GM18502 (cell line): ENCODE data around the gene SEC24A.
"Not testable (repeated sequence)": the region's sequence is repeated elsewhere in the genome, so short reads cannot be mapped to it uniquely, and the experiment has no call there.

Experiments used
- ATAC-seq: cut with Tn5 transposase; IDR thresholded peaks from one replicate; pipeline ENCODE4 v1.9.1; 2021; ENCODE audit warnings: mild to moderate bottlenecking; ENCODE audit not compliant: unreplicated experiment, poor library complexity

The SEC24A gene

GRCh38 chr5:134648425-134649162, at the start of gene SEC24A:
SEC24A (plus strand) TSS chr5:134648785; CDS start chr5:134649077, 292 bp downstream.
- ATAC-seq = peak; percentile 83

GRCh38 chr5:134599820-134600219, 48.8 kb upstream of the SEC24A start:
- ATAC-seq = not testable (repeated sequence)

GRCh38 chr5:134600600-134600999, 48.0 kb upstream of the SEC24A start:
- ATAC-seq = no peak

- ATAC-seq = peak; percentile 47
These were observed 45.5 kb upstream of the SEC24A start for GRCh38 chr5:134603059-134603458.

GRCh38 chr5:134604908-134605307, 43.7 kb upstream of the SEC24A start:
- ATAC-seq = no peak

- ATAC-seq = no peak
These were observed 41.9 kb upstream of the SEC24A start for GRCh38 chr5:134606726-134607125.

- no peak for ATAC-seq
These were observed 40.0 kb upstream of the SEC24A start for GRCh38 chr5:134608555-134608954.

GRCh38 chr5:134609232-134609851, 39.2 kb upstream of the SEC24A start:
- peak; percentile 59 for ATAC-seq

GRCh38 chr5:134610725-134611124, 37.9 kb upstream of the SEC24A start:
- ATAC-seq = no peak

GRCh38 chr5:134611515-134611914, 37.1 kb upstream of the SEC24A start:
- no peak for ATAC-seq

GRCh38 chr5:134614450-134615085, 34.0 kb upstream of the SEC24A start:
- ATAC-seq = no peak

- no peak for ATAC-seq
These were observed 28.0 kb upstream of the SEC24A start for GRCh38 chr5:134620634-134621033.

- no peak for ATAC-seq
These were observed 23.0 kb upstream of the SEC24A start for GRCh38 chr5:134625559-134625958.

GRCh38 chr5:134626369-134627014, 22.1 kb upstream of the SEC24A start:
- ATAC-seq = no peak

GRCh38 chr5:134634227-134634626, 14.4 kb upstream of the SEC24A start:
- no peak for ATAC-seq

- ATAC-seq = not testable (repeated sequence)
These were observed 13.2 kb upstream of the SEC24A start for GRCh38 chr5:134635366-134635765.

GRCh38 chr5:134637116-134637721, 11.4 kb upstream of the SEC24A start:
- ATAC-seq = no peak

- ATAC-seq = no peak
These were observed 9.8 kb upstream of the SEC24A start for GRCh38 chr5:134638760-134639201.

GRCh38 chr5:134642931-134643530, 5.6 kb upstream of the SEC24A start:
- ATAC-seq = no peak
